B cell (primary cell): Measurements from ENCODE around the gene CTRB1. TPM values are rescaled to one million over a fixed set of nuclear protein-coding genes. Genes with fewer than 3 reads are reported as not detected.

Source experiments
- ATAC-seq: fragments of 200-7000 bp; cut with Tn5 transposase; one replicate; pipeline ENCODE4 v1.10.0; 2021; ENCODE audit warnings: low read depth, mild to moderate bottlenecking, moderate number of reproducible peaks, moderate library complexity
- CTCF ChIA-PET: fragments of 350-600 bp; sonication (Branson Sonifier 250); formaldehyde crosslinking; loops from one replicate; lab custom pipeline; 2021; ENCODE audit warnings: antibody characterized with exemption, inconsistent platforms; lab: Charles Lee
- POLR2A ChIA-PET: fragments of 350-600 bp; sonication (Branson Sonifier 250); formaldehyde crosslinking; loops from one replicate; lab custom pipeline; 2021; ENCODE audit warnings: antibody characterized with exemption; lab: Charles Lee
- DNase-seq: peaks from one replicate; pipeline ENCODE4 v3.0.0; 2013
- H2AFZ ChIP-seq: 2 replicates; pipeline ENCODE4 v1.6.1; 2012; ENCODE audit warnings: mild to moderate bottlenecking, low read depth, low read length; ENCODE audit not compliant: insufficient read depth, poor library complexity, severe bottlenecking
- H3K27ac ChIP-seq, 2 donors: 1 replicate in 1 of 2; 2 replicates in 1 of 2; pipeline ENCODE4 v1.5.1; 2012 to 2013; ENCODE audit warnings: low read length in 2 of 2, mild to moderate bottlenecking in 2 of 2, moderate library complexity in 1 of 2
- H3K27me3 ChIP-seq, 4 experiments: fragments of 200-600 bp in 1 of 4; sonication (generic) in 1 of 4; replicated peaks in 1 of 4; 1 replicate in 2 of 4; 2 replicates in 2 of 4; pipeline versions ENCODE4 v1.6.1 to v1.7.0; 2013 to 2016; ENCODE audit warnings: low read length in 3 of 4, mild to moderate bottlenecking in 2 of 4, mixed read lengths in 1 of 4, moderate library complexity in 1 of 4; ENCODE audit not compliant: insufficient read depth in 4 of 4, control insufficient read depth in 3 of 4; ENCODE audit errors: control extremely low read depth in 1 of 4
- H3K36me3 ChIP-seq, 2 experiments: replicated peaks in 1 of 2; 1 replicate in 1 of 2; 2 replicates in 1 of 2; pipeline versions ENCODE4 v1.6.1 to v1.7.1; 2013; ENCODE audit warnings: low read length in 1 of 2; ENCODE audit not compliant: insufficient read depth in 2 of 2, control insufficient read depth in 1 of 2; ENCODE audit errors: control extremely low read depth in 1 of 2, extremely low read depth in 1 of 2
- H3K4me1 ChIP-seq, 2 donors: fragments of 200-600 bp in 1 of 2; sonication (generic) in 1 of 2; 1 replicate in 1 of 2; 2 replicates in 1 of 2; pipeline versions ENCODE4 v1.5.1 to v1.6.1; 2013 to 2017; ENCODE audit warnings: low read length in 2 of 2; ENCODE audit not compliant: control insufficient read depth in 2 of 2, insufficient read depth in 2 of 2
- H3K4me2 ChIP-seq: replicated peaks from 2 replicates; pipeline ENCODE3; 2012; ENCODE audit warnings: mild to moderate bottlenecking, low read depth, low read length; ENCODE audit not compliant: poor library complexity, severe bottlenecking
- H3K4me3 ChIP-seq, 5 experiments: fragments of 200-600 bp in 1 of 5; sonication (generic) in 1 of 5; 1 replicate in 3 of 5; 2 replicates in 2 of 5; pipeline versions ENCODE4 v1.5.1 to v1.7.0; 2011 to 2016; ENCODE audit warnings: low read length in 4 of 5, mild to moderate bottlenecking in 4 of 5, low read depth in 2 of 5, control low read depth in 1 of 5, moderate library complexity in 1 of 5; ENCODE audit not compliant: insufficient read depth in 1 of 5; ENCODE audit errors: control extremely low read depth in 1 of 5, extremely low read depth in 1 of 5
- H3K79me2 ChIP-seq: fragments of 200-600 bp; sonication (generic); one replicate; pipeline ENCODE4 v1.6.0; 2016; ENCODE audit warnings: low read length; ENCODE audit not compliant: control insufficient read depth, insufficient read depth
- H3K9ac ChIP-seq: fragments of 200-600 bp; sonication (generic); 2 replicates; pipeline ENCODE4 v1.6.1; 2017; ENCODE audit warnings: mild to moderate bottlenecking, low read length, moderate library complexity
- H3K9me3 ChIP-seq, 3 donors: one replicate each; pipeline versions ENCODE4 v1.6.1 to v1.7.1; 2013; ENCODE audit warnings: low read length in 2 of 3; ENCODE audit not compliant: control insufficient read depth in 2 of 3, insufficient read depth in 1 of 3; ENCODE audit errors: control extremely low read depth in 1 of 3
- H4K20me1 ChIP-seq: 2 replicates; pipeline ENCODE4 v1.6.0; 2012; ENCODE audit warnings: mild to moderate bottlenecking, low read length; ENCODE audit not compliant: insufficient read depth, control insufficient read depth, poor library complexity, severe bottlenecking
- H3K27ac Mint-ChIP-seq: one replicate; pipeline ENCODE4 v1.8.0; 2021; ENCODE audit warnings: mixed read lengths
- H3K27me3 Mint-ChIP-seq: one replicate; pipeline ENCODE4 v1.8.0; 2021; ENCODE audit warnings: mixed read lengths
- H3K4me1 Mint-ChIP-seq: one replicate; pipeline ENCODE4 v1.8.0; 2021; ENCODE audit warnings: mixed read lengths
- H3K4me3 Mint-ChIP-seq: one replicate; pipeline ENCODE4 v1.8.0; 2021; ENCODE audit warnings: mixed read lengths
- H3K9me3 Mint-ChIP-seq: one replicate; pipeline ENCODE4 v1.8.0; 2022; ENCODE audit warnings: mixed read lengths; ENCODE audit not compliant: insufficient read depth
- CTCF ChIP-seq: fragments of 200-600 bp; IDR thresholded peaks from one replicate; pipeline ENCODE4 v1.8.0; 2022; ENCODE audit warnings: antibody characterized with exemption, mild to moderate bottlenecking
- EZH2 ChIP-seq: IDR thresholded peaks from 2 replicates; pipeline ENCODE4 v1.6.1; 2012; ENCODE audit warnings: borderline replicate concordance, low read depth, mild to moderate bottlenecking, moderate library complexity, low read length; ENCODE audit not compliant: insufficient read depth, poor library complexity, severe bottlenecking
- WGBS: methylation state at CpG from one replicate; pipeline ENCODE4 v1.1.5; 2013; ENCODE audit warnings: missing lambda C conversion rate; ENCODE audit not compliant: insufficient coverage; 5-methylcytosine and 5-hydroxymethylcytosine counted together
- intact Hi-C: fragments of 100-400 bp; cut with micrococcal nuclease; formaldehyde crosslinking; loops from one replicate; pipeline ENCODE4 v1.10.0; 2022
- polyA plus RNA-seq: library from polyadenylated mRNA; depleted of rRNA; stranded (reverse); fragments of >200 nt; gene quantifications from 2 replicates; pipeline ENCODE4 v1.2.3, GENCODE V29; 2012
- total RNA-seq, 2 donors: library from RNA; stranded (reverse); fragments of 120-200 nt in 1 of 2; gene quantifications; 1 replicate in 1 of 2; 2 replicates in 1 of 2; pipeline versions ENCODE4 v1.2.3 to v1.2.4, GENCODE V29; 2013 to 2022

Gene CTRB1
- total and polyA plus RNA-seq, 2 donors (not counting 1 experiment from before 2014, with no cell fraction given): not detected

- Mint-ChIP-seq H3K9me3 (no peaks in the 10 kb centered on the region), H3K4me1 (no peaks in the 10 kb centered on the region), H3K27ac (no peak overlapping the region), H3K27me3 (peaks cover 50% of the 10 kb centered on the region), H3K4me3 (no peak overlapping the region)
- DNase-seq (no peak), ATAC-seq (no peak)
- TF ChIP-seq EZH2: no peak
- no peak for TF ChIP-seq CTCF
- Histone ChIP-seq H2AFZ (no peak overlapping the region), H4K20me1 (no peaks in the 10 kb centered on the region), H3K4me1 (no peaks in the 10 kb centered on the region), H3K36me3 (no peaks in the 10 kb centered on the region), H3K79me2 (no peaks in the 10 kb centered on the region), H3K9me3 (peaks cover 0 to 4% (median 0%) of the 10 kb centered on the region in 3 donors), H3K4me3 (no peak overlapping the region), H3K27ac (no peak overlapping the region), H3K4me2 (no peak overlapping the region), H3K9ac (no peak overlapping the region), H3K27me3 (peaks cover 0 to 62% (median 23%) of the 10 kb centered on the region in 4 experiments)
- POLR2A ChIA-PET: no interaction called here
- WGBS: 88% methylated on average over 21 of the region's 21 CpGs
- intact Hi-C loops: no loop called here
- CTCF ChIA-PET: no interaction called here
These were observed 39.4 kb downstream of the CTRB1 start for GRCh38 chr16:75257886-75258806.

- ChIA-PET POLR2A (no interaction called here), CTCF (no interaction called here)
- H3K27me3 ChIP-seq: peaks cover 0 to 62% (median 22%) of the 10 kb centered on the region in 4 experiments
- intact Hi-C loops: no loop called here
- WGBS: 100% methylated on average over 2 of the region's 6 CpGs
- Mint-ChIP-seq H3K27me3 (peaks cover 52% of the 10 kb centered on the region), H3K27ac (no peak overlapping the region), H3K4me3 (no peak overlapping the region), H3K9me3 (no peaks in the 10 kb centered on the region), H3K4me1 (no peaks in the 10 kb centered on the region)
- no peak overlapping the region for H3K9ac ChIP-seq
- no peak overlapping the region for H3K4me3 ChIP-seq
- no peaks in the 10 kb centered on the region for H3K9me3 ChIP-seq
- no peaks in the 10 kb centered on the region for H3K79me2 ChIP-seq
- H3K4me1 ChIP-seq: no peaks in the 10 kb centered on the region
- no peak overlapping the region for H3K4me2 ChIP-seq
- H3K36me3 ChIP-seq: no peaks in the 10 kb centered on the region
- no peak for DNase-seq
- H4K20me1 ChIP-seq: no peaks in the 10 kb centered on the region
- ATAC-seq: no peak
- no peak overlapping the region for H3K27ac ChIP-seq
- no peak overlapping the region for H2AFZ ChIP-seq
- TF ChIP-seq EZH2: no peak
These were observed 40.0 kb downstream of the CTRB1 start for GRCh38 chr16:75258807-75259141.
